Measurements from ENCODE around the gene FHOD3.
"Not testable (repeated sequence)": the region's sequence is repeated elsewhere in the genome, so short reads cannot be mapped to it uniquely, and the experiment has no call there.

Gene FHOD3

DNA sequence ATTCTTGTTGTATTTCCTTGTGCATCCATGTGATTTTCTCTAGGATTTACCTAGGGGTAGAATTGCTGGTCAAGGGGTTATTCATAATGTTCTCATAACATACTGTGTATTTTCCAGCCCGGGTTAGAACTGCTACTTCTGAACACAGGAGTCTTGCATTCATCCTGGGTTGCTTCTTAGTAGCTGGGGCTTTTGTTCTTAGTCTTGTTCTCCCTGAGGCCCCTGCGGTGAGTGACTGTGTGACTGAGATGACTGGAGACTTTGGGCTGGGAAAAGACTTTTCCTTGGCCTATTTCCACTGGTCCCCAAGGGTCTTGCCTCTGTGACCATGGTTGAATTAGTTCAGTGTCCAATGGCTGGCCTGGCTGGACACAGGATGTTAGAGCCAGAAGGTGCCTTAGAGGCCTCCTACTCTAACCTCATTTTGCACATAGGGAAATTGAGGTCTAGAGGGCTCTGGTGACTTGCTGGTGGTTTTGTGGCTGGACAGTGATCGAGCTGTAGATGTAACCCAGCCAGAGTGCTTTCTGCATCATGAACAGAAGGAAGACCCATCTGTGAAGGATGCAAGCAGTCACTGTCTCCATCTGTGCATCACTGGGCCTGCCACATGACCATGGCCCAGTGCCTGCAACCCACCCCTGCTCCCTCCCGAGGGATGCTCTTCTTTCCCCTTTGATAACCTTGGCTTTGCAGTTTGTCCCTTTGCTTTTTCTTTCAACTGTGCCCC is 233.3 kb downstream of the FHOD3 start:
- no peak for DNase-seq

DNA sequence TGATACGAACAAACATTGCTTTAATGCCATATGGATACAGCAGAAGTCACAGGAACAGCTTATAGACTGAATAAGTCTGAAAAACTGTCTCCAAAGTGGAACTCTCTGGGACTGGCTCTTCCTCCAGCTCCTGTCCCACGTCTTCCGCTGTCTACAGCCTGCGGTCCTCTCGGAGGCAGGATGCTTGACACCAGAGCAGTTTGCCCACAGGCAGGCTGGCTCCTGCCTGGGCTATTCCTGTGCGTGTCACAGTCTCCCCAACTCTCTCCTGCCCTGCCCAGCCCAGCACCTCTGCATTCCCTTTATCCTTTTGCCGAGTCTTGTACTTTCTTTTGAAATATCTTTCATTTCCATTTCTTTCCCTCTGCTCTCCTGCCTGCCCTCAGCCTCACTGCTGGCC is 234.1 kb downstream of the FHOD3 start:
- no peak for DNase-seq

DNA sequence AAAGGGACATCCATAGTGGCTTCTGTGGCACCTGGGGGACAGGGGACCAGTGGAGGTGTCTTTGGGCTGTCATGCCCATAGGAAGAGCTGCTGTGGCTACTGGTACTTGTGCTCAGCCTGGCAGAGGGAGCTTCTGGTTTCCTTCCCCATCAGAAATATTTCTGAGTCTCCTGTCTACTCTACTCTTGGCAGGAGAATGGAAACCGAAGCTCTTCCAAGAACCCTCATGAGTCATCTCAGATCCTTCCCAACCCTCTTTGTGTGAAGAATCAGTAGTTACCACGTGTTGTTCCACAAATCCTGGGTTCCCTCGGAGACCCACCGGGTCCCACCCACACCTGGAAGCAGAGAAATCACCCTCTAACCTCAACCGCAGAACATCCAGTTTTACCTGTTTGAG is 234.9 kb downstream of the FHOD3 start:
- DNase-seq = no peak

DNA sequence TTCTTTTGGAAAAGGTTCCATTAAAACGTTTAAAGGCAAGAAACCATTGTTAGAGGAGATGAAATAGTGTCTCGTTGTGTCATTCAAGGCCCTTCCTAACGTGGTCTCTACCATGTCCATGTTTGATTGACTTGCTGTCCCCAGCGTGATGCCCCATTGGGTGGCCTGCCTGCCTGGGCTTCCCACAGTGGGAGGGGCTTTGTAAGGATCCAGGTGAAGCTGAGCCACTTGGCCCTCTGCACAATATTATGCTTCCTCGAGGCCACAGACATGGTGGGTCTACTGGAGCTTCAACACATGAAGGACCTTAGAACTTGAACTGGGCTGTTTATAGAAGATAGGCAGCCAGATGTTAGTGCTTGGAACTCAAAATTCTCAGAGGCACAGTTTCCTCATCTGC is 235.3 kb downstream of the FHOD3 start:
- DNase-seq = no peak

DNA sequence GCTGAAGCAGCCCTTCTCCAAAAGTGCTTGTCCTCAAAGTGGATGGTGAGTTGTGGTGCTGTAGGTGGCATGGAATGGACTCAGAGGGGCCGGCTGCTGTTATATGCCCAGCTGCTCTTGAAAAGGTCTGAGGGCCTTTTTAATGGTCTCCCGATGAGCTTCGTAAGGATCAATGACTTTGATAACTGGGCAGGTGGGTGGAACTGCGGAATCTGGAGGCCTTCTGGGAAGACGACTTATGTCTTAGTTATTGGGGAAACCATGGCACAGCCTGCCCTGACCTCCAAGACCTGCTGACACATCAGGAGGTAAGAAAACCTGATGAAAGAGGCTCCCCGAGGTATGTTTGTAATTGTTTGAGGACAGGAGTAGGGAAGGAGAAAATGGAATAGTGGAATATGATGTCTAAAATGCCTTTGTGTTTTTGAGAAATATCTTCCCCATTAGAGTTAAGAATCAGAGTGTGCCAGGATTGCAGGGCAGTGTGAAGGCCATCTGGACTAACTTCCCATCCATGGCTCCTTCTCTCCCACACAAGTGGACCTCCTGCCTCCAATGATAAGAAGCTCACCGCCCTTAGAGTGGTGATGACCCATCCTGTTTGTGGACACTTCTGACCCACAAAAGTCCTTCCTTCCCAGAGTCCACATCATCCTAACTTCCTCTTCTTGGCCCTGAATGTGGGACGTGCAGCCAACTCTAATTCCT is 236.1 kb downstream of the FHOD3 start:
- DNase-seq = no peak

DNA sequence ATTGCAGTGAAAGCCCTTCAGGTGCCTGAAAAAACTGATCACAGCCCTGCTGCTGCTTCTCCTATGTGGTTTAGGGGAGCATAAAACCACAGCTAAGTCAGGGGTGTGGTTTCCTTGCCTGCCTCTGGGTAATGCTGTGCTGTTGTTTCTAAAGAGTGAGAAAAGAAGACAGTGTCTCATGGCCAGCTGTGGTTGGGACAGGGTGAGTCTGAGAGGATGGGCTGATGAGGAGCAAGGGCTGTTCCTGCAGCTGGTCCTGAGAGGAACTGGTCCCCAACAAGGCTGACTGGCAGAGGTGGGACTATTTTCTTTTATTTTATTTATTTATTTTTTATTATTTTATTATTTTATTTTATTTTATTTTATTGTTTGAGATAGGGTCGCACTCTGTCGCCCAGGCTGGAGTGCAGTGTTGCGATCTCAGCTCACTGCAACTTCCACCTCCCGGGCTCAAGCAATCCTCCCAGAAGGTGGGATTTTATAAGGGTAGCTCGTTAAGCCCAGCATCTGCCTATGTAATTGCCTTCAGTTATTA is 236.7 kb downstream of the FHOD3 start:
- no peak for DNase-seq

DNA sequence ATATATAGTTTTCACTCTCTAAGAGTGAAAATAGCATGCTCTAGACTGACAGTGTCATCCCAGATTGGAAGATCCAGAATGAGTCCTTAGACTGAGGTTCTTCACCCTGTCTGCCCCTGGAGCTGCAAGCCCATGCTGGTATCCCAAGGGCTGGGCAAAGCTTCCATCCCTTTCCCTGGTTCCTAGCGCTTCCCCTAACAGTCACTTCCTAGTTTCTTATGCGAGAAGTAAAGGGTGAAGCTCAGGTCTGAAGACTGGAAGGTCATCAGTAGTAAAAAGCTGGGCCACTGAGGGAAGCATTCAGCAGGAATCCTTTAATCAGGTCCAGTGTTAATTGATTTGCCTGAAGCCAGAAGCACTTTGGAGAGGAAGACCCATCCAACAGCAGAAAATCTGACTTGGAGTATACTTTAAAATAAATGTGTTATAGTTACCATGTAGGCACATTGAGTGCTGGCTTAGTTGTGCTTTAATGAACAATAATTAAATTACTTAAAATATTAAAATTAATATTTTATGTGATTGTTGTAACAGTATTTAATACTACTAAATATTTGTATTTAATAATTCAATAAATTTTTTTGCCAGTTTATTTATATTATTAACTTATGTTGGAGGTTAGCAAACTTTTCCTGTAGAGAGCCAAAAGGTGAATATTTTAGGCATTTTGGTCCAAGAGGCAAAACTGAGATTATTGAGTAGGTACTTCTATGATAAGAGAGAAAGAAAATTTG is 237.9 kb downstream of the FHOD3 start:
- no peak for DNase-seq

DNA sequence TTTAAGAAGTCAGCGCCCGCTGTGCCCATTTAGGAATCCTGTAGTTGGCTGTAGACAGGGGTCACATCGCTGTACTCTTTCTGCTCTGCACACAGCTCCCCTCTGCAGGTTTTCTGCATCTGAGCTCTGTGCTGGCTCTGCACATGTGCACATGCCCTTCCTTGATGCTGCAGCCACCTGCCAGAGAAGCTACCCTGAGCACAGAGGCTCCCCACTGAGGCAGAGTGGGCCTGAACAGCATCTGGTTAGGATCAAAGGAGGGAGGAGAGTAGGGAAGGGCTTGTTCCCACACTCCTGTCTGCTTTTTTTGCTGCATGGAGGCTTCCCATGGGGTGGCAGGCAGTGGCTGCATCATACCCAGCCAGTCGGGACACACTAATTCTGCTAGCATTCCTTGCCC is 238.9 kb downstream of the FHOD3 start:
- DNase-seq = no peak

DNA sequence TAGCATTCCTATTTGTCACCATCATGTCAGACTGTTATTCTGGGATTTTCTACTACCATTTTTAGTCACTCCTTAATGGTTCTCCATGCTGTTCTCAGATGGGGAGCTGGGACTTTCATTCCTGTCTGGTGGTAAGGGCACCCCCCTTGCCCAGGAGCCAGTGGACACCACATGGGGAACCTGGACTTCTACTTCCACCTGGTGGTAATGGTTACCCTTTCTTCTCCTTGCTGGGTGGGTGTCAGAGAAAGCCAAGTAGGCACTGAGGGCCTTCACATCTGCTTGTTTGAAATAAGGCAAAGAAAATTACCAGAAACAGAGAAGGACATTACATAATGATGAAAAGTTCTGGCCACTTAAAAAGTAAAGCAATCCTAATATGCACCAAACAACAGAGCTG is 239.8 kb downstream of the FHOD3 start:
- no peak for DNase-seq

DNA sequence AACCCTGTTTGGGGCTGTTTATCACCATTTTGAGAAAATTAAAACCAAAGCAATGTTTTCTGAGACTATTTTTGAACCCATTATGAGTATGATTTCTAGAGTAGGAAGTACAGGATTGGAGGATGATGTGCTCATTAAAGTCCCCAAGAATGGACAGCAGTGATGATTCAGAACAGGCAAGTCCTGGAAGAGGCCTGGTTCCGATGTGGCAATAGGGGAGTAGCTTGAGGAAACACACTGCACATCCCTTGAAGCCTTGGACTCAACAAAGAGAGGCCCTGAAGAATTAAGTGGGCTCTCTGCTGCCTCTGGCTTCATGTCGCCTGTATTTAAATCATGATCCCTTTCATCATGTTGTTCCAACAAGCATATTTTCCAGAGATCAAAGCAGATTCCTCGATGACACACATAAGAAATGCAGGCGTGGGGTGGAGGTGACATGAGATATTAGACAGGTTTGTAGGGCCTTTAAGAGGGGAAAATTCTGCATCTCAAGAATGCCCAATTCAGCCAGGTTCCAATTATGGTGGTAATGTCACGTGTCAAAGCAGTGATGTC is 242.2 kb downstream of the FHOD3 start:
- DNase-seq = no peak

DNA sequence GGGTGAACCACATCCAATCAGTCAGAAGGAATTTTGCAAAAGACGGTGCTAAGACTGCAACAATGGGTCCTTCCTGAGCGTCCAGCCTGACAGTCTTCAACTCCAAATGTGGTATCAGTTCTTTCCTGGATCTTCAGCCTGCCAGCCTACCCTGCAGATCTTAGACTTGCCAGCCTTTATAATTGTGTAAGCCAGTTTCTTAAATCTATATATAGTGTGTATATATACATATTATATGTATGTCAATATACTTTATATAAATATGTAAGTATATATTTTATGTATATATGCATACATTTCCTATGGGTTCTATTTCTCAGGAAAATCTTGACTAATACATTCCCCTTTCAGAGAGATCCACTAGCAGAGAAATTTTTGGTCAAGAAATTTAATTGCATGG is 245.5 kb downstream of the FHOD3 start:
- DNase-seq = no peak

DNA sequence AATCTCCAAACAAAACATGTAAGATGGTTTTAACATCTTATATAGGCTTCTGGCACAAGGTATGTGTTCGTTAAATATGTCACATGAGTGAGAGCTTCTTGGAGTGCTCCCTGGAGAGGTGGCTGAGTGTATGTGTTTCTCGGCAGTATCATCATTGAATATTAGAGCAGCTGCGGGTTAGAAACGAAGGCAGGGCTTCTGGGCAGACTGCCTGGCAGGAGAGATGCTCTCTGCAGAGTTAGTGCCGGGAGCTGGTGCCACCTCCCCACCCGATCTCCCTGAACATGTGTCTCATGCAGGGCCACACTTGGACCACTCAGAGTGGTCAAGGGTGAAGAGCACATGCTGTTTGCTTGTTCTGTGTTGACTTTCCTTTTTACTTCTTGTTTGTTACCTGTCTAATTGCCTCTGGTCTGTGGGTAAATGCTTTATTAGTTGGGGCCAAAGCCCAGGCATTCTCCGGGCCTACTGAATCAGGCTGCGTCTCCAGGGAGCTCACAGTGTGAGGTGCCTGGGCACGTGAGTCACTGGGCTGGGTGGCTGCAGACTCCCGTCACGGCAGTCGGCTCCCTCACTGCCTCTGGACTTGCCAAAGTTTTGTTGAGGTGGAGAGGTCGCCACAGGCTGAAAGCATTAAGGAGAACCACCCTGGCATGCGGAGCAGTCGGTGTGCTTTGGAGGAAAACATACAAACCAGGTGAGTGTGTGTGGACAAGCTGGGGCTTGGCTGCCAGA is 246.6 kb downstream of the FHOD3 start:
- DNase-seq = no peak

DNA sequence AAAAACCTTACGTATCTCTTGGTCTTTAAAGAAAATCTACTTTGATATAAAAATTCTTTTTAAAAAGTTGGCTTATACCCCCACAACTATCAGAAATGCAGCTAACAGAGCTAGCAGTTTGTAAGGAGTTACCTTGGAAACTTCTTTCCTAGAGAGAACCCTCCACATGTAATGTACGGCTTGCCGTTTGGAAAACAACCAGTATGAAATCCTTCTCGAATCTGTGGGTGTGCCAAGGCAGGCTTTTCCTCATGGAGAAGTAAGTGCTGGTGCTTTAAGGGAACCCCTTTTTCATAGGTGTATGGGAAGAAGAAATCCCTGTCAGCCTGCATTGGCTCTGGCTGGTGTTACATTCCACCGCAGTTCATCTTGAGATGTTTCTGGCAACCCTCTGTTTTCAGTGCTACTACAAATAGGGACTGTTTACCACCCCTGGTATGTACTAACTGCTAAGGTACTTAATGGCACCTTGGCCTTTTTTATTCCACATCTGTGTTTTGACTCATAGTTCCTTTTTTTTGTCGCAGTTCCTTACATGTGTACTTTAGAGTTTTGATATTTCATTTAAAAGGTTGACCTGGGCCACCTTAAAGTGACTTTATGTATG is 248.4 kb downstream of the FHOD3 start:
- no peak for DNase-seq

DNA sequence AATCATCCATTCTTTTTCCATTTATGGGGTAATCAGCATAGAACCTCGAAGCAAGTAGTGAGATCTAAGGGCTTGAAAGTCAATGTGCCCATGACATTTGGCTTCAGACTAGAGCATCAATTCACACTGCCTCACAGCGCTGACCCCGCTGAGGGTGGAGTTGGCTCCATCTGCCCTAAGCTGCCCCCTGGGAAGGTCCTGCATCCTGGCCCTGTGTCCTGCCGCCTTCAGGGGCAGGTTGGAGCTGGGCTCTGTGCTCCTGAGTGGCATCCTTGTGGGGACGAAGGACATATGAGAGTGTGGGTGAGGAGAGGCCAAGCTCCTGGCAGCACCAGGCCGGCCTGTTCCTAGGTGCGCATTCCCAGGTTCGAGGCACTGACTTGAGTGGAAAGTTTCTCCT is 249.4 kb downstream of the FHOD3 start:
- no peak for DNase-seq

DNA sequence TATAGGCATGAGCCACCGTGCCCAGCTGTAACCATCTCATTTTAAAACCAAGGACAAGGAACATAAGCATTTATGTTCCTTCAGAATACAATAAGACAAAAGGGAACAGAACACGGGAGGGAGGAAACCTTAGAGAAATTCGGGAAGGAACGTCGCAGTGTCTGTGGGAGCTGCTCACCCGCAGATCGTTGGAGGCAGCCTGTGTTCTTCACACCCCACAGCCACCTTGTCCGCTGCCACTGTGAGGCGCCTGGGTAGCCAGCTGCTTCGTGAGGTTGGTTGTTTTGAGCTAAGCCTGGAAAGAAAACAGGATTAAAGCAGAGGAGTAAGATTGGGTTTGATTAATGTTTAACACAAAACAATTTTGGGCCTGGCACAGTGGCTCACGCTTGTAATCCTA is 250.0 kb downstream of the FHOD3 start:
- no peak for DNase-seq

DNA sequence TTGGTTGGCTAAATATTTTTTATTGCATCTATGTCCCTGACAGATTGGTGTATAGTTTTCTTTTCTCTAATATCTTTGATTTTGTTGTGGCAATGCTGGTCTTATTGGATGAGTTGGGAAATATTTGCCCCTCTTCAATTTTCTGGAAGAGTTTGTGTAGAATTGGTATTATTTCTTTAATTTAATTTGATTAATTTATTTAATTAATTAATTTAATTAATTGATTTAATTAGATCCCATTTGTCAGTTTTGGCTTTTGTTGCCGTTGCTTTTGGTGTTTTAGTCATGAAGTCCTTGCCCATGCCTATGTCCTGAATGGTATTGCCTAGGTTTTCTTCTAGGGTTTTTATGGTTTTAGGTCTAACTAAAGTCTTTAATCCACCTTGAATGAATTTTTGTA is 253.8 kb downstream of the FHOD3 start:
- DNase-seq = not testable (repeated sequence)

DNA sequence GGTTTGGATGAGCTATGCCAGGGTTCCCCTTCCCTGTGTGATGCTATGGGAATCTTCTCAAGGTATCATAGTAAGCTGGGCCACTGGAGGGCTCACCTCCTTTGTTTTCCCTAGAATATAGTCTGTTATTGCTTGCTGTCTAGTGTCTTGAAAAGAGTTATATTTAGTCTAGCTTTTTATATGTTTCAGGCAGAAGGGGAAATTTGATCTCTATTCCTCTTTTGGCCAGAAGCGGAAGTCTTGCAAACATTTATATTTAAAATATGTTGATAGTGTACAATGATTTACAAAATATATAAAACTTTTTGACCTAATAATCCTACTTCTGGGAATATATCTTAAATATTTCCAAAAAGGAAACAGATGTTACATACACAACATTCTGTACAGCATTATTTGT is 260.7 kb downstream of the FHOD3 start:
- no peak for DNase-seq

DNA sequence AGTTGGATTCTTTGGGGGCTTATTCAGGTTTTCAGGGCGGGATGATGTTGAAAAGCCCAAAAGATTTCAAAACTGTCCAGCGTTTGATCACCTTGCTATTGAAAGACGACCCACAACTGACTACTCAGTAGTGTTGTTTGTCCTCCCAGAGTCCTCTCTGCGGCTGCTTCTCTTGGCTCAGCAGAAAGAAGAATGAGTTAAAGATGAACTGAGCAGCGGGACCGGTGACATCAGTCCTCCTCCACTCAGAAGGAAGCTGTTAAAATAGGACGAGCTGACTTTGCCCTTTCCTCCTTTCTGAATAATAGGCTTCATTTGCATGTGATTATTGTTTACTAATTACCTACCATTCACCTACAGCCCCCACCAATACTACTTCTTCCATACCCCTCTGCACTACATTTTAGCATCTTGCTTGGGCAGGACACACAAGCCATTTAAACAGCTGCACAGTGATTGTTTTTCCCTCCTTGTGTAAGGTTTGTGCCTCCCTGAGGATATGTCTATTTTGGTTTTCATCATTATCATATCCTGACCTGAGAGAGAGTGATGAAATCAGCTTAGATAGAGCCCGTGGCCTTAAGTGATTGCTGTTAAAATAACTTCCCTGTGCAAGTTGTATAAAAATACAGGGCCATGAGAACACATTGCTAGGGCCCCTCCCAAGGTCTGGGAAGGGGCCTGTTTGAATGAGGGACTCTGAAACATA is 261.8 kb downstream of the FHOD3 start:
- DNase-seq = no peak

DNA sequence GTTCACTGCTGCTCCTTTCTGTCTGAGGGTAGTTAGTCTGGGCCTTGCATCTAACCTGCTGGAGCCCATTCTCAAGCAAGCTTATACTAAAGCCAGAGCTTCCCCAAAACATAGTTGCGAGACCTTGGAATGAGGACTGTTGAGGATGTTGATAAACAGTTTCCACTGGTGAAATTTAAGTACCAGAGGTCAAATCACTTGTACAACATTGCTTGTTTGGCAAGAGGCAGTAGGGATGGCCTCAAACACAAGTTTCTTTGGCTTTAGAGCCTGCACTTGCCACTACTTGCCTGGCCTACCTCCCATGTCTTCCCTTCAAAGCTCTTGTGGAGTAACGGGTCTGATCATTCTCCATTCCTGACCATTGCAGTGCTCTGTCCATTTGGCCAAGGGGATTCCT is 262.7 kb downstream of the FHOD3 start:
- DNase-seq = no peak

DNA sequence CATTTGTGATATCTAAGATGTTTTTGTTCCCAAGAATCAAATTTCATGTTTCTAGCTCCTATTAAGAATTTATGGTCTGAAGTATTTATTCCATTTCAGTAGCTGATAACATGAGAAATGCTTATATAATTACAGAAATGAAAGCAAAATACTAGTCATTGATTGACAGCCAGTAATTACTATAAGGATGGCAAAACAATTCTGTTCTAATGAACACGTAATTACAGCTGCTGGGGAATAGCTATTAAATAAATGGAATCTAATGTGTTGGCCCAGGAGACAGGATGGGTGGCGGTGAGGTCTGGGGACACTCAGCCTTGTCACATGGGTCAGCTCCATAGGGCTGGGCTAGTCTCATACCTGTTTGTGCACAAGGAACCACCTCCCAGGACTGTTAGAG is 263.5 kb downstream of the FHOD3 start:
- no peak for DNase-seq

DNA sequence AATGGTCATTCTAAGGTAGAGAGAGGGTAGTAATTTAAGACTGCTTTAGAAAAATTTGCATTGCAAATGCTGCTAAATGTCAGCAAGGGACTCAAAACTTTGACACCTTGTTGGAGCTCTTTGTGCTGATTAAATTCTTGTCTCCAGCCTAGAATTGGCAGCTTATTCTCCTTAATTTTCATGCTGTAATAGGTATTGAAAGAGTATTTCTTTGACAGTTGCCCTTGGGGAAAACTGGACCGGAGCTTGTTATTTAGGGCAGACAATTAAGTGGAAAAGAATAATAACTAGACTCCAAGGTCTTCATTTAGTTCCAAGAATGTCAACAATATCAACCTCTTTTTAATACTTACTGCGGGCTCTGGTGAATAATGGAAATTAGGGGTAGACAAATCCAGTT is 267.3 kb downstream of the FHOD3 start:
- DNase-seq = no peak

DNA sequence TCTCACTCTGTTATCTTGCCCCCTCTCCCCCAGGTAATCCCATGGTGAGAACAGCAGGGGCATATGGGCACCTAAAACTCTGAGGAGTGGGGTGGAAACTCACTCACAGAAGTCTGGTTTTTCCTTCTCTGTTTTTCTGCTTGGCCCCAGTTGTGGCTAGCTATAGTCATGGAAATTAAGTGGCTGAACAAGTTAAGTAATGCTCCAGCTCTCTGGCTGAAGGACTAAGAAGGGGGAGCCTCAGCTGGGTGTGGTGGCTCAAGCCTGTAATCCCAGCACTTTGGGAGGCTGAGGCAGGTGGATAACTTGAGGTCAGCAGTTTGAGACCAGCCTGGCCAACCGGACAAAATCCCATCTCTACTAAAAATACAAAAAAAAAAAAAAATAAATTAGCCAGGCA is 270.3 kb downstream of the FHOD3 start:
- no peak for DNase-seq

Data from midbrain (tissue), 1 donor.